ENCODE data around the gene ZNF791. TPM values are rescaled to one million over a fixed set of nuclear protein-coding genes. Genes with fewer than 3 reads are reported as not detected.

The ZNF791 gene
- total RNA-seq, 1 experiment from 2014 or later: 26.3 TPM

GRCh38 chr19:12606796-12607195, 3.9 kb upstream of the ZNF791 start:
- intact Hi-C loops (cut with micrococcal nuclease): no loop called here
- CTCF ChIA-PET: no interaction called here
- Histone ChIP-seq H2AFZ (ENCODE audit: low read length) (no peak overlapping the region), H3F3A (ENCODE audit: low read length, unreplicated experiment) (no peaks in the 10 kb centered on the region), H3K4me3 (ENCODE audit: low read length) (no peak overlapping the region), H3K9me3 (ENCODE audit: low read length) (no peaks in the 10 kb centered on the region), H3K27me3 (ENCODE audit: low read length) (no peaks in the 10 kb centered on the region), H3K36me3 (ENCODE audit: low read depth, low read length) (0 out of 2 replicates have a peak, but pooled peaks cover 4% of the 10 kb centered on the region), H3K9ac (ENCODE audit: low read length) (no peak overlapping the region), H3K4me1 (ENCODE audit: insufficient read depth, low read length) (peaks cover 6% of the 10 kb centered on the region), H3K79me2 (ENCODE audit: low read length) (peaks cover 23% of the 10 kb centered on the region), H3K4me2 (ENCODE audit: low read length) (no peak overlapping the region), H3K9me2 (replicated peaks; ENCODE audit: low read length) (no peaks in the 10 kb centered on the region), H4K20me1 (ENCODE audit: low read length) (no peaks in the 10 kb centered on the region), H3K27ac (ENCODE audit: low read length) (no peak overlapping the region)
- TF ChIP-seq EZH2 (IDR thresholded peaks at IDR 0.05; ENCODE audit: low read length, unreplicated experiment) (no peak), EZH2phosphoT487 (IDR thresholded peaks at IDR 0.05; ENCODE audit: borderline replicate concordance, low read length) (no peak)
- TF ChIP-seq, protein P1, sequence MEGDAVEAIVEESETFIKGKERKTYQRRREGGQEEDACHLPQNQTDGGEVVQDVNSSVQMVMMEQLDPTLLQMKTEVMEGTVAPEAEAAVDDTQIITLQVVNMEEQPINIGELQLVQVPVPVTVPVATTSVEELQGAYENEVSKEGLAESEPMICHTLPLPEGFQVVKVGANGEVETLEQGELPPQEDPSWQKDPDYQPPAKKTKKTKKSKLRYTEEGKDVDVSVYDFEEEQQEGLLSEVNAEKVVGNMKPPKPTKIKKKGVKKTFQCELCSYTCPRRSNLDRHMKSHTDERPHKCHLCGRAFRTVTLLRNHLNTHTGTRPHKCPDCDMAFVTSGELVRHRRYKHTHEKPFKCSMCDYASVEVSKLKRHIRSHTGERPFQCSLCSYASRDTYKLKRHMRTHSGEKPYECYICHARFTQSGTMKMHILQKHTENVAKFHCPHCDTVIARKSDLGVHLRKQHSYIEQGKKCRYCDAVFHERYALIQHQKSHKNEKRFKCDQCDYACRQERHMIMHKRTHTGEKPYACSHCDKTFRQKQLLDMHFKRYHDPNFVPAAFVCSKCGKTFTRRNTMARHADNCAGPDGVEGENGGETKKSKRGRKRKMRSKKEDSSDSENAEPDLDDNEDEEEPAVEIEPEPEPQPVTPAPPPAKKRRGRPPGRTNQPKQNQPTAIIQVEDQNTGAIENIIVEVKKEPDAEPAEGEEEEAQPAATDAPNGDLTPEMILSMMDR (conservative IDR thresholded peaks at IDR 0.05; ENCODE audit: low read depth, low read length): no peak
- BruUV-seq (replicated peaks): no TSS peak
- ATAC-seq: no peak
- POLR2A ChIA-PET (ENCODE audit: unreplicated experiment): no interaction called here
- no peak for DNase-seq

GRCh38 chr19:12607631-12608030, 3.1 kb upstream of the ZNF791 start:
- CTCF ChIA-PET: no interaction called here
- ATAC-seq (no peak), DNase-seq (no peak)
- Histone ChIP-seq H3F3A (ENCODE audit: low read length, unreplicated experiment) (no peaks in the 10 kb centered on the region), H3K9me2 (replicated peaks; ENCODE audit: low read length) (no peaks in the 10 kb centered on the region), H2AFZ (ENCODE audit: low read length) (no peak overlapping the region), H3K9ac (ENCODE audit: low read length) (no peak overlapping the region), H3K4me1 (ENCODE audit: insufficient read depth, low read length) (peaks cover 10% of the 10 kb centered on the region), H3K4me3 (ENCODE audit: low read length) (no peak overlapping the region), H3K27me3 (ENCODE audit: low read length) (no peaks in the 10 kb centered on the region), H3K36me3 (ENCODE audit: low read depth, low read length) (peaks cover 7% of the 10 kb centered on the region; the same call in 1 of the 2 replicates), H3K4me2 (ENCODE audit: low read length) (no peak overlapping the region), H3K27ac (ENCODE audit: low read length) (no peak overlapping the region), H4K20me1 (ENCODE audit: low read length) (no peaks in the 10 kb centered on the region), H3K9me3 (ENCODE audit: low read length) (no peaks in the 10 kb centered on the region), H3K79me2 (ENCODE audit: low read length) (peaks cover 31% of the 10 kb centered on the region)
- POLR2A ChIA-PET (ENCODE audit: unreplicated experiment): no interaction called here
- BruUV-seq (replicated peaks): no TSS peak
- intact Hi-C loops (cut with micrococcal nuclease): no loop called here
- TF ChIP-seq EZH2 (IDR thresholded peaks at IDR 0.05; ENCODE audit: low read length, unreplicated experiment): no peak
- no peak for TF ChIP-seq EZH2phosphoT487 (IDR thresholded peaks at IDR 0.05; ENCODE audit: borderline replicate concordance, low read length)
- TF ChIP-seq, protein P1 (conservative IDR thresholded peaks at IDR 0.05; ENCODE audit: low read depth, low read length): no peak

- peak overlapping the region; percentile 94 for H3K4me3 ChIP-seq (ENCODE audit: low read length)
- H2AFZ ChIP-seq (ENCODE audit: low read length): peak overlapping the region; percentile 84
- POLR2A ChIA-PET (ENCODE audit: unreplicated experiment): no interaction called here
- peak overlapping the region; percentile 95 for H3K4me2 ChIP-seq (ENCODE audit: low read length)
- peaks cover 66% of the 10 kb centered on the region for H3K79me2 ChIP-seq (ENCODE audit: low read length)
- peak overlapping the region; percentile 48 for H3K27ac ChIP-seq (ENCODE audit: low read length)
- no peaks in the 10 kb centered on the region for H3K9me3 ChIP-seq (ENCODE audit: low read length)
- no TSS peak for BruUV-seq (replicated peaks)
- H3F3A ChIP-seq (ENCODE audit: low read length, unreplicated experiment): no peaks in the 10 kb centered on the region
- H3K36me3 ChIP-seq (ENCODE audit: low read depth, low read length): peaks cover 28% of the 10 kb centered on the region
- DNase-seq: peak; percentile 81
- H3K9me2 ChIP-seq (replicated peaks; ENCODE audit: low read length): no peaks in the 10 kb centered on the region
- ATAC-seq: peak; percentile 73
- H3K27me3 ChIP-seq (ENCODE audit: low read length): no peaks in the 10 kb centered on the region
- H3K9ac ChIP-seq (ENCODE audit: low read length): peak overlapping the region; percentile 92
- intact Hi-C loops (cut with micrococcal nuclease): loop anchor here (2.0 kb wide), 2 partner anchors 47 to 55 kb away; partner anchors contain the start of genes MAN2B1 and WDR83
- CTCF ChIA-PET: interaction anchor here (1.1 kb wide), 1 partner anchor 29 kb away, joined by 3 read pairs; no protein-coding TSS in a partner anchor
- peaks cover 8% of the 10 kb centered on the region; the same call in 1 of the 2 replicates for H4K20me1 ChIP-seq (ENCODE audit: low read length)
- peaks cover 10% of the 10 kb centered on the region for H3K4me1 ChIP-seq (ENCODE audit: insufficient read depth, low read length)
- TF ChIP-seq EZH2 (IDR thresholded peaks at IDR 0.05; ENCODE audit: low read length, unreplicated experiment) (no peak), EZH2phosphoT487 (IDR thresholded peaks at IDR 0.05; ENCODE audit: borderline replicate concordance, low read length) (no peak)
- TF ChIP-seq, protein P1 (conservative IDR thresholded peaks at IDR 0.05; ENCODE audit: low read depth, low read length): no peak
Measured at GRCh38 chr19:12611361-12611699, 610 bp downstream of the ZNF791 start.

Data from PC-3 (cell line).